Tibial nerve (tissue), 4 donors: ENCODE measurements around the gene KIF13A. TPM values are rescaled to one million over a fixed set of nuclear protein-coding genes. Genes with fewer than 3 reads are reported as not detected.
"Not testable (repeated sequence)": the region's sequence is repeated elsewhere in the genome, so short reads cannot be mapped to it uniquely, and the experiment has no call there.

ENCODE experiments used
- DNase-seq, 2 donors: peaks; one replicate each; pipeline ENCODE4 v3.0.0-alpha.2; 2019; ENCODE audit warnings: low spot score in 2 of 2
- H3K27ac ChIP-seq, 4 donors: fragments of 200-600 bp; sonication (generic) in 3 of 4; one replicate each; pipeline ENCODE4 v1.5.1; 2017 to 2019; ENCODE audit warnings: mild to moderate bottlenecking in 1 of 4
- H3K27me3 ChIP-seq, 2 donors: fragments of 200-600 bp; sonication (generic) in 1 of 2; one replicate each; pipeline versions ENCODE4 v1.5.1 to v1.6.0; 2017 to 2019
- H3K36me3 ChIP-seq, 3 donors: fragments of 200-600 bp; sonication (generic); one replicate each; pipeline ENCODE4 v1.5.1; 2018 to 2019
- H3K4me1 ChIP-seq, 4 donors: fragments of 200-600 bp; sonication (generic) in 3 of 4; one replicate each; pipeline ENCODE4 v1.5.1; 2017 to 2019
- H3K4me3 ChIP-seq, 4 donors: fragments of 200-600 bp; sonication (generic) in 3 of 4; one replicate each; pipeline ENCODE4 v1.5.1; 2017 to 2019; ENCODE audit warnings: mild to moderate bottlenecking in 1 of 4, moderate library complexity in 1 of 4
- H3K9me3 ChIP-seq, 4 donors: fragments of 200-600 bp; sonication (generic) in 3 of 4; one replicate each; pipeline ENCODE4 v1.5.1; 2017 to 2019
- EP300 ChIP-seq, 2 donors: sonication (generic); formaldehyde crosslinking; IDR thresholded peaks; one replicate each; pipeline ENCODE4 v1.6.1; 2017; ENCODE audit warnings: antibody characterized with exemption in 2 of 2, mild to moderate bottlenecking in 1 of 2
- POLR2A ChIP-seq, 2 donors: fragments of 450-650 bp; IDR thresholded peaks; one replicate each; pipeline ENCODE4 v1.6.1; 2017; ENCODE audit warnings: antibody characterized with exemption in 2 of 2, mild to moderate bottlenecking in 2 of 2, moderate library complexity in 2 of 2
- WGBS, 2 donors: methylation state at CpG; one replicate each; pipeline ENCODE4 v1.1.5; 2018; 5-methylcytosine and 5-hydroxymethylcytosine counted together
- total RNA-seq, 4 donors: library from RNA; depleted of rRNA; stranded (reverse); fragments of >200 nt; gene quantifications; one replicate each; pipeline ENCODE4 v1.1.0, GENCODE V29; 2016
- TF ChIP-seq, protein P1 (sequence below), 5 experiments: fragments of 200-600 bp in 3 of 5; fragments of 450-650 bp in 2 of 5; sonication (generic) in 3 of 5; IDR thresholded peaks; one replicate each; pipeline ENCODE4 v1.5.1; 2016 to 2019; ENCODE audit warnings: antibody characterized with exemption in 5 of 5, mild to moderate bottlenecking in 3 of 5, moderate library complexity in 2 of 5

Gene KIF13A
- total RNA-seq, 4 donors from 2014 or later = 31.8 to 71.9 (median 48.0) TPM

DNA sequence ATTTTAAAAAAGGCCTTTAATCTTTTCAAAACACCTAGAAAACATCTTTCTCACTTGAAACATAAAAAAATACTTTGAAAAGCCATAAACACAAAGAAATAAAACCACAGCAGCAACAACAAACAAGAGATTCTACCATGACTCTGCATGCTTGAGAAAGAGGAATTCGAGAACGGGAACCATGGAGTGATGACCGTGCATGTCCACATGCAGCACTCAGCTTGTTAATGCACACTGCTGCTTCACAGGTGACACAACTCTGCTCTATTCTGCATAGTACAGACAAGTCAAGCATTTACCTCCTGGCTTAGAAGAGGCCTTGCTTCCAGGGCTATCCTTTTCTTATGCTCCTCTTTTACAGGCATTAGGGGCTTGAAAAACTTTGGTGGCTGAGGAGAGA is 215.8 kb downstream of the KIF13A start:
- DNase-seq = no peak
- H3K27me3 ChIP-seq = no peaks in the 10 kb centered on the region
- TF ChIP-seq POLR2A (IDR thresholded peaks at IDR 0.05) = no peak
- TF ChIP-seq, protein P1, sequence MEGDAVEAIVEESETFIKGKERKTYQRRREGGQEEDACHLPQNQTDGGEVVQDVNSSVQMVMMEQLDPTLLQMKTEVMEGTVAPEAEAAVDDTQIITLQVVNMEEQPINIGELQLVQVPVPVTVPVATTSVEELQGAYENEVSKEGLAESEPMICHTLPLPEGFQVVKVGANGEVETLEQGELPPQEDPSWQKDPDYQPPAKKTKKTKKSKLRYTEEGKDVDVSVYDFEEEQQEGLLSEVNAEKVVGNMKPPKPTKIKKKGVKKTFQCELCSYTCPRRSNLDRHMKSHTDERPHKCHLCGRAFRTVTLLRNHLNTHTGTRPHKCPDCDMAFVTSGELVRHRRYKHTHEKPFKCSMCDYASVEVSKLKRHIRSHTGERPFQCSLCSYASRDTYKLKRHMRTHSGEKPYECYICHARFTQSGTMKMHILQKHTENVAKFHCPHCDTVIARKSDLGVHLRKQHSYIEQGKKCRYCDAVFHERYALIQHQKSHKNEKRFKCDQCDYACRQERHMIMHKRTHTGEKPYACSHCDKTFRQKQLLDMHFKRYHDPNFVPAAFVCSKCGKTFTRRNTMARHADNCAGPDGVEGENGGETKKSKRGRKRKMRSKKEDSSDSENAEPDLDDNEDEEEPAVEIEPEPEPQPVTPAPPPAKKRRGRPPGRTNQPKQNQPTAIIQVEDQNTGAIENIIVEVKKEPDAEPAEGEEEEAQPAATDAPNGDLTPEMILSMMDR (IDR thresholded peaks at IDR 0.05) = no peak
- no peak for TF ChIP-seq EP300 (IDR thresholded peaks at IDR 0.05)
- WGBS, 2 donors = 78 to 85% methylated on average over 3 of the region's 3 CpGs
- H3K36me3 ChIP-seq = peaks cover 0 to 98% (median 11%) of the 10 kb centered on the region in 3 donors
- no peak overlapping the region for H3K4me3 ChIP-seq
- no peaks in the 10 kb centered on the region for H3K9me3 ChIP-seq
- H3K27ac ChIP-seq = no peak overlapping the region
- no peaks in the 10 kb centered on the region for H3K4me1 ChIP-seq

DNA sequence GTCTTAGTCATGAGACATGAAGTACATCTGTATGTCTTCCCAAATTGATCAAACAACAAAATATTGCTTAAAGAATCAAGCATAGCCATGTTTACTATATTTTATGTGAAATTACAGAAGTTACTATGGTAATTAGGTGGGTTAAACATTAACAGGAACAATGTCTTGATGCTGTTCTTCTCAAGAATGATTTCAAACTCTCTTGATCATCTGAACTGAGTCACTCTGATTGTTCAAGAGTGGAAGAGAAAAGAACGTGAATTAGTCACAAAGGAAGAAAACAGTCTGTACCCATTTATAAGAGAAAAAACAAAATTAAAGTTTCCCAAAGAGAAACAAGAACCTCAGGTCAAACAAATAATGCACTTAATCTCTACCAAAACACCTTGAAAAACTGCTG is 218.6 kb downstream of the KIF13A start:
- Histone ChIP-seq H3K27me3 (no peaks in the 10 kb centered on the region), H3K4me1 (no peaks in the 10 kb centered on the region), H3K27ac (no peak overlapping the region), H3K4me3 (no peak overlapping the region), H3K9me3 (no peaks in the 10 kb centered on the region), H3K36me3 (peaks cover 0 to 86% (median 9%) of the 10 kb centered on the region in 3 donors)
- 80 to 81% methylated on average over 1 of the region's 1 CpG for WGBS, 2 donors
- TF ChIP-seq POLR2A (IDR thresholded peaks at IDR 0.05) (no peak), EP300 (IDR thresholded peaks at IDR 0.05) (no peak)
- TF ChIP-seq, protein P1 (IDR thresholded peaks at IDR 0.05) = no peak
- no peak for DNase-seq

- H3K27me3 ChIP-seq = no peaks in the 10 kb centered on the region
- no peaks in the 10 kb centered on the region for H3K4me1 ChIP-seq
- H3K27ac ChIP-seq = no peak overlapping the region
- H3K4me3 ChIP-seq = no peak overlapping the region
- no peaks in the 10 kb centered on the region for H3K9me3 ChIP-seq
- peaks cover 0 to 86% (median 9%) of the 10 kb centered on the region in 3 donors for H3K36me3 ChIP-seq
- TF ChIP-seq EP300 (IDR thresholded peaks at IDR 0.05) (no peak), POLR2A (IDR thresholded peaks at IDR 0.05) (no peak)
- TF ChIP-seq, protein P1 (IDR thresholded peaks at IDR 0.05) = no peak
- WGBS, 2 donors = 66 to 74% methylated on average over 3 of the region's 3 CpGs
- no peak for DNase-seq
These were observed 219.0 kb downstream of the KIF13A start for GRCh38 chr6:17768388-17768787.

DNA sequence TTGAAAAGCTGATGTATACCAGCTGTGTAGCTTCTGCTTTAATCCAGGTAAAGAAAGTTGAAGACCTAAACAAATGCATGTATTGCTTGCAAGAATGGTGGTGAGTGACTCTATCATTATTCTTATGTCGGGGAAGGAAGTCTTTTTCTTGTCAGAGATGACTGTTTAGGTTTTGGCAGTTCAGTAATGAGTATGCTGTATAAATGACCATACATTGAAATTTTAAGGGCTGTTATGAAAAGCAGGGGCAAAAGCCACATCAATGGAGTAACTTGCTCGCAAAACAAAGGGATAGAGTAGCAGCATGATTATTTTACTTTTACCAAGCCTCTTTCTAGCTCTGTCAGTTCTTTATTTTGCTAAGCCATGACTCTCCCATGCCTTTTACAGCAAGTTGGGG is 224.8 kb downstream of the KIF13A start:
- no peak overlapping the region for H3K4me3 ChIP-seq
- 90 to 96% methylated on average over 2 of the region's 2 CpGs for WGBS, 2 donors

GRCh38 chr6:17758119-17758518 is 229.3 kb downstream of the KIF13A start:
- Histone ChIP-seq H3K27me3 (no peaks in the 10 kb centered on the region), H3K4me3 (no peak overlapping the region), H3K4me1 (no peaks in the 10 kb centered on the region), H3K27ac (no peak overlapping the region), H3K9me3 (no peaks in the 10 kb centered on the region), H3K36me3 (peaks cover 0 to 28% (median 4%) of the 10 kb centered on the region in 3 donors)
- DNase-seq = no peak
- 63 to 71% methylated on average over 6 of the region's 6 CpGs for WGBS, 2 donors
- TF ChIP-seq, protein P1 (IDR thresholded peaks at IDR 0.05) = no peak
- TF ChIP-seq EP300 (IDR thresholded peaks at IDR 0.05) = no peak
- no peak for TF ChIP-seq POLR2A (IDR thresholded peaks at IDR 0.05)

More for the DNA sequence above, 224.8 kb downstream of the KIF13A start:
- Histone ChIP-seq H3K36me3 (peaks cover 0 to 59% (median 4%) of the 10 kb centered on the region in 3 donors), H3K9me3 (no peaks in the 10 kb centered on the region), H3K27ac (no peak overlapping the region), H3K4me1 (no peaks in the 10 kb centered on the region), H3K27me3 (no peaks in the 10 kb centered on the region)
- no peak for DNase-seq
- no peak for TF ChIP-seq EP300 (IDR thresholded peaks at IDR 0.05)

- no peak for DNase-seq
- Histone ChIP-seq H3K4me3 (no peak overlapping the region), H3K27ac (no peak overlapping the region), H3K9me3 (no peaks in the 10 kb centered on the region), H3K27me3 (no peaks in the 10 kb centered on the region), H3K4me1 (no peaks in the 10 kb centered on the region), H3K36me3 (peaks cover 0 to 6% (median 0%) of the 10 kb centered on the region in 3 donors)
- TF ChIP-seq EP300 (IDR thresholded peaks at IDR 0.05) = no peak
- 76 to 83% methylated on average over 3 of the region's 3 CpGs for WGBS, 2 donors
These were observed 233.2 kb downstream of the KIF13A start for GRCh38 chr6:17754254-17754653.

DNA sequence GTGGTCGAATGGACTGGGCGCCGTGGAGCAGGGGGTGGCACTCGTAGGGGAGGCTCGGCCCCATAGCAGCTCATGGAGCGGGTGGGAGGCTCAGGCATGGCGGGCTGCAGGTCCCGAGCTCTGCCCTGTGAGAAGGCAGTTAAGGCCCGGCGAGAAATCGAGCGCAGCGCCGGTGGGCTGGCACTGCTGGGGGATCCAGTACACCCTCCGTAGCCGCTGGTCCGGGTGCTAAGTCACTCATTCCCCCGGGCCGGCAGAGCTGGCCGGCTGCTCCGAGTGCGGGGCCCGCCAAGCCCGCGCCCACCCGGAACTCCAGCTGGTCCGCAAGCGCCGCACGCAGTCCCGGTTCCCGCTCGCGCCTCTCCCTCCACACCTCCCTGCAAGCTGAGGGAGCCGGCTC is 242.1 kb downstream of the KIF13A start:
- 96 to 97% methylated on average over 34 to 35 of the region's 35 CpGs for WGBS, 2 donors
- not testable (repeated sequence) for H3K4me3 ChIP-seq, H3K4me1 ChIP-seq, H3K27me3 ChIP-seq, H3K36me3 ChIP-seq, H3K27ac ChIP-seq, H3K9me3 ChIP-seq, DNase-seq

- H3K36me3 ChIP-seq, H3K4me3 ChIP-seq, DNase-seq, H3K27ac ChIP-seq, H3K27me3 ChIP-seq, H3K9me3 ChIP-seq, H3K4me1 ChIP-seq: not testable (repeated sequence)
- 88 to 95% methylated on average over 13 of the region's 13 CpGs for WGBS, 2 donors
These were observed 242.6 kb downstream of the KIF13A start for GRCh38 chr6:17744757-17745308.
